GM18861 (cell line): ENCODE measurements around the gene USP17L27.
"Not testable (repeated sequence)": the region's sequence is repeated elsewhere in the genome, so short reads cannot be mapped to it uniquely, and the experiment has no call there.

Experiments
- ATAC-seq: cut with Tn5 transposase; IDR thresholded peaks from one replicate; pipeline ENCODE4 v1.9.1; 2021; ENCODE audit not compliant: unreplicated experiment

The USP17L27 gene

GRCh38 chr4:9343848-9344247 is at the start of gene USP17L27:
Gene USP17L27 (plus strand): TSS chr4:9344148. CDS start chr4:9344148, 0 bp downstream.
- ATAC-seq = not testable (repeated sequence)

- not testable (repeated sequence) for ATAC-seq
Observed at GRCh38 chr4:9324191-9324590, 19.8 kb upstream of the USP17L27 start.

GRCh38 chr4:9324865-9325264 is 19.1 kb upstream of the USP17L27 start, which contains the start of gene USP17L24:
Gene USP17L24 (plus strand): TSS chr4:9325165. CDS start chr4:9325165, 0 bp downstream.
- ATAC-seq = not testable (repeated sequence)

GRCh38 chr4:9329611-9330010 is 14.3 kb upstream of the USP17L27 start, which contains the start of gene USP17L25:
Gene USP17L25 (plus strand): TSS chr4:9329911. CDS start chr4:9329911, 0 bp downstream.
- not testable (repeated sequence) for ATAC-seq

GRCh38 chr4:9334358-9334757 is 9.6 kb upstream of the USP17L27 start, which contains the start of gene USP17L26:
Gene USP17L26 (plus strand): TSS chr4:9334658. CDS start chr4:9334658, 0 bp downstream.
- ATAC-seq = not testable (repeated sequence)

GRCh38 chr4:9339103-9339502 is 4.8 kb upstream of the USP17L27 start, which contains the start of gene USP17L5:
Gene USP17L5 (plus strand): TSS chr4:9339403. CDS start chr4:9339403, 0 bp downstream.
- ATAC-seq = not testable (repeated sequence)

- ATAC-seq = not testable (repeated sequence)
Observed at GRCh38 chr4:9348593-9348992, 4.6 kb downstream of the USP17L27 start, which contains the start of gene USP17L28. Gene USP17L28 (plus strand): TSS chr4:9348893. CDS start chr4:9348893, 0 bp downstream.

- ATAC-seq = not testable (repeated sequence)
Observed at GRCh38 chr4:9350866-9351265, 6.9 kb downstream of the USP17L27 start.

- ATAC-seq = not testable (repeated sequence)
Observed at GRCh38 chr4:9353338-9353737, 9.4 kb downstream of the USP17L27 start, which contains the start of gene USP17L29. Gene USP17L29 (plus strand): TSS chr4:9353638. CDS start chr4:9353638, 0 bp downstream.

- not testable (repeated sequence) for ATAC-seq
Observed at GRCh38 chr4:9362829-9363228, 18.9 kb downstream of the USP17L27 start, which contains the start of gene USP17L30. Gene USP17L30 (plus strand): TSS chr4:9363129. CDS start chr4:9363129, 0 bp downstream.

GRCh38 chr4:9379881-9380280 is 35.9 kb downstream of the USP17L27 start:
- not testable (repeated sequence) for ATAC-seq

- ATAC-seq = not testable (repeated sequence)
Observed at GRCh38 chr4:9381012-9381534, 37.1 kb downstream of the USP17L27 start.

- no peak for ATAC-seq
Observed at GRCh38 chr4:9384126-9384525, 40.2 kb downstream of the USP17L27 start.

GRCh38 chr4:9389001-9389400 is 45.1 kb downstream of the USP17L27 start:
- not testable (repeated sequence) for ATAC-seq
